Fibroblast of skin of scalp (primary cell): ENCODE data around the gene IRF9.

Experiments used
- DNase-seq: peaks from one replicate; pipeline ENCODE4 v3.0.0-alpha.2; 2013

IRF9 gene

GRCh38 chr14:24147761-24148428, 13.2 kb upstream of the IRF9 start:
- DNase-seq: no peak

GRCh38 chr14:24149302-24149969, 11.6 kb upstream of the IRF9 start:
- DNase-seq: no peak

- DNase-seq: no peak
These were observed 11.0 kb upstream of the IRF9 start for GRCh38 chr14:24150061-24150460.

- DNase-seq: no peak
These were observed 10.5 kb upstream of the IRF9 start for GRCh38 chr14:24150567-24150966.

- no peak for DNase-seq
These were observed 10.1 kb upstream of the IRF9 start for GRCh38 chr14:24150993-24151392.

- no peak for DNase-seq
These were observed 9.5 kb upstream of the IRF9 start for GRCh38 chr14:24151404-24152080.

GRCh38 chr14:24155100-24155499, 6.0 kb upstream of the IRF9 start:
- DNase-seq: no peak

- DNase-seq: no peak
These were observed 4.2 kb upstream of the IRF9 start for GRCh38 chr14:24156840-24157239.

- DNase-seq: no peak
These were observed 3.7 kb upstream of the IRF9 start for GRCh38 chr14:24157331-24157730.

- DNase-seq: no peak
These were observed 1.1 kb upstream of the IRF9 start for GRCh38 chr14:24159777-24160498.

GRCh38 chr14:24160499-24160849, 591 bp upstream of the IRF9 start:
- DNase-seq: no peak

GRCh38 chr14:24162093-24162492, 1.0 kb downstream of the IRF9 start:
- DNase-seq: no peak

- no peak for DNase-seq
These were observed 3.5 kb downstream of the IRF9 start for GRCh38 chr14:24164518-24164991.

- no peak for DNase-seq
These were observed 4.7 kb downstream of the IRF9 start for GRCh38 chr14:24165785-24166184.

- DNase-seq: no peak
These were observed 6.5 kb downstream of the IRF9 start for GRCh38 chr14:24167469-24168114.

- DNase-seq: peak; percentile 71
These were observed 10.6 kb downstream of the IRF9 start, which contains the start of gene REC8 for GRCh38 chr14:24171422-24172260. TSS of gene REC8 (plus strand) at chr14:24172080. CDS start at chr14:24172553, 473 bp downstream.

- DNase-seq: no peak
These were observed 11.3 kb downstream of the IRF9 start for GRCh38 chr14:24172261-24172860.

GRCh38 chr14:24172871-24173281, 11.8 kb downstream of the IRF9 start:
- no peak for DNase-seq

- no peak for DNase-seq
These were observed 15.5 kb downstream of the IRF9 start for GRCh38 chr14:24176599-24176998.

GRCh38 chr14:24177041-24177825, 16.2 kb downstream of the IRF9 start:
- DNase-seq: no peak
